GDM1 (cell line): Measurements from ENCODE around the gene CA11.

ENCODE experiments used
- DNase-seq: peaks from one replicate; lab custom pipeline; 2025; lab: John Stamatoyannopoulos, UW

CA11 gene

GRCh38 chr19:48613024-48613851 lies 32.7 kb downstream of the CA11 start:
- DNase-seq: no peak

- no peak for DNase-seq
These were observed 34.1 kb downstream of the CA11 start for GRCh38 chr19:48611872-48612271.

- no peak for DNase-seq
These were observed 36.3 kb downstream of the CA11 start for GRCh38 chr19:48609571-48610108.

GRCh38 chr19:48608798-48609263 lies 37.2 kb downstream of the CA11 start:
- no peak for DNase-seq

GRCh38 chr19:48607359-48607755 lies 38.6 kb downstream of the CA11 start:
- no peak for DNase-seq

- no peak for DNase-seq
These were observed 39.3 kb downstream of the CA11 start, which contains the start of gene SPACA4 for GRCh38 chr19:48606463-48607358. Gene SPACA4, plus strand, starts transcription at chr19:48606742. Its CDS starts 237 bp downstream, at chr19:48606979.

- DNase-seq: no peak
These were observed 42.1 kb downstream of the CA11 start for GRCh38 chr19:48603850-48604249.

- no peak for DNase-seq
These were observed 42.5 kb downstream of the CA11 start for GRCh38 chr19:48603449-48603848.

GRCh38 chr19:48603001-48603400 lies 43.0 kb downstream of the CA11 start:
- no peak for DNase-seq

- no peak for DNase-seq
These were observed 45.1 kb downstream of the CA11 start for GRCh38 chr19:48600679-48601417.

- DNase-seq: no peak
These were observed 46.8 kb downstream of the CA11 start for GRCh38 chr19:48598996-48599700.

GRCh38 chr19:48596679-48597465 lies 49.1 kb downstream of the CA11 start:
- DNase-seq: no peak

GRCh38 chr19:48596237-48596636 lies 49.8 kb downstream of the CA11 start:
- no peak for DNase-seq

- DNase-seq: no peak
These were observed 50.2 kb downstream of the CA11 start for GRCh38 chr19:48595833-48596232.

- no peak for DNase-seq
These were observed 50.8 kb downstream of the CA11 start for GRCh38 chr19:48595171-48595570.

GRCh38 chr19:48591021-48591420 lies 55.0 kb downstream of the CA11 start:
- no peak for DNase-seq

- peak; percentile 74 for DNase-seq
These were observed 57.2 kb downstream of the CA11 start for GRCh38 chr19:48588670-48589401.
